Measurements from ENCODE around the gene DNAJB13. TPM values are rescaled to one million over a fixed set of nuclear protein-coding genes. Genes with fewer than 3 reads are reported as not detected.

The DNAJB13 gene
- total and polyA plus RNA-seq, 2 of the 4 experiments (the other 2 are of a cell fraction), result 0.18 to 0.48 TPM

- Histone ChIP-seq H2BK15ac (ENCODE audit: low read depth, low read length) (no peak overlapping the region), H3K18ac (ENCODE audit: low read depth, low read length) (no peak overlapping the region), H3K27ac (ENCODE audit: insufficient read depth, low read length) (no peak overlapping the region), H2BK5ac (ENCODE audit: low read depth, low read length, poor library complexity, severe bottlenecking) (no peak overlapping the region), H2AFZ (replicated peaks; ENCODE audit: low read length, poor library complexity) (no peak overlapping the region), H4K5ac (ENCODE audit: low read depth, low read length) (no peak overlapping the region), H3K9me1 (ENCODE audit: insufficient read depth, low read length) (no peaks in the 10 kb centered on the region), H3K14ac (replicated peaks; ENCODE audit: low read depth, low read length) (no peak overlapping the region), H3K56ac (ENCODE audit: extremely low read depth, insufficient read depth, low read length) (no peak overlapping the region), H2AK5ac (ENCODE audit: low read depth, low read length) (no peak overlapping the region), H3K4ac (ENCODE audit: low read depth, low read length) (no peak overlapping the region), H3K79me1 (ENCODE audit: low read depth in 1 of 2, low read length in 2 of 2) (no peaks in the 10 kb centered on the region), H3K4me1 (ENCODE audit: control insufficient read depth, insufficient read depth, low read length) (no peaks in the 10 kb centered on the region), H3K9me3 (ENCODE audit: control insufficient read depth, insufficient read depth, low read length) (peaks cover 5% of the 10 kb centered on the region; the same call in 1 of the 2 replicates), H3K23ac (ENCODE audit: low read depth, low read length) (no peak overlapping the region), H3K27me3 (ENCODE audit: control insufficient read depth, insufficient read depth, low read length) (no peaks in the 10 kb centered on the region), H4K91ac (ENCODE audit: insufficient read depth, low read depth, low read length) (no peak overlapping the region), H3K9ac (ENCODE audit: low read depth, low read length) (no peak overlapping the region), H2BK120ac (ENCODE audit: low read depth, low read length) (no peak overlapping the region), H2BK20ac (ENCODE audit: low read depth, low read length) (no peak overlapping the region), H4K20me1 (ENCODE audit: insufficient read depth, low read length) (no peaks in the 10 kb centered on the region), H2AK9ac (replicated peaks; ENCODE audit: low read depth, low read length, poor library complexity) (no peak overlapping the region), H3K36me3 (ENCODE audit: control insufficient read depth, insufficient read depth, low read length) (peaks cover 2% of the 10 kb centered on the region), H4K8ac (ENCODE audit: low read depth in 2 of 2, low read length in 2 of 2) (no peak overlapping the region), H3K4me2 (ENCODE audit: low read depth, low read length) (no peak overlapping the region), H3K4me3 (ENCODE audit: insufficient read depth, low read depth, low read length) (no peak overlapping the region)
- no peak for DNase-seq
- dilution Hi-C loops (cut with HindIII; ENCODE audit: low sequenced_read_pairs, unreplicated experiment) (no loop called here), in situ Hi-C loops (cut with MboI; ENCODE audit: low sequenced_read_pairs) (loop anchor here (10.0 kb wide), 1 partner anchor 314 kb away; no protein-coding TSS in a partner anchor), intact Hi-C loops (cut with micrococcal nuclease) (no loop called here)
- TF ChIP-seq CTCF (conservative IDR thresholded peaks at IDR 0.05; ENCODE audit: low read depth, low read length) (no peak), RCOR1 (IDR thresholded peaks at IDR 0.05; ENCODE audit: insufficient replicate concordance, low read length) (no peak), RAD21 (IDR thresholded peaks at IDR 0.05; ENCODE audit: low read length) (no peak), MAZ (IDR thresholded peaks at IDR 0.05; ENCODE audit: borderline replicate concordance, low read depth, low read length) (no peak)
- 86% methylated on average over 1 of the region's 4 CpGs; no CpG with 5 or more reads in 1 of the 2 experiments for WGBS, 2 experiments (ENCODE audit: extremely low coverage in 2 of 2, insufficient read length in 1 of 2)
- CTCF ChIA-PET, result interaction anchor here (0.6 kb wide), 1 partner anchor 498 kb away, joined by 3 read pairs; no protein-coding TSS in a partner anchor
- no TSS peak for BruUV-seq (replicated peaks)
- no peak for ATAC-seq (ENCODE audit: low read depth)
- POLR2A ChIA-PET (ENCODE audit: unreplicated experiment), result no interaction called here
These were observed 11.7 kb upstream of the DNAJB13 start for GRCh38 chr11:73939096-73939495.

Data from IMR-90 (cell line).